Left hindlimb (tissue), 1 donor: ENCODE measurements around the gene HOXC9.

ENCODE experiments used
- DNase-seq: peaks from one replicate; pipeline ENCODE4 v3.0.0-alpha.2; 2018

The HOXC9 gene

GRCh38 chr12:54028314-54029201, 28.6 kb downstream of the HOXC9 start, which contains the start of gene HOXC6:
Gene HOXC6, plus strand, starts transcription at chr12:54028440. Its CDS starts 82 bp downstream, at chr12:54028522.
- DNase-seq: no peak

GRCh38 chr12:54029529-54030441, 29.8 kb downstream of the HOXC9 start:
- no peak for DNase-seq

- no peak for DNase-seq
These were observed 30.5 kb downstream of the HOXC9 start for GRCh38 chr12:54030442-54030801.

GRCh38 chr12:54030889-54031471, 31.0 kb downstream of the HOXC9 start:
- peak; percentile 45 for DNase-seq

GRCh38 chr12:54031480-54031879, 31.5 kb downstream of the HOXC9 start:
- DNase-seq: peak; percentile 36

GRCh38 chr12:54032086-54032619, 32.2 kb downstream of the HOXC9 start:
- peak; percentile 24 for DNase-seq

- DNase-seq: peak; percentile 87
These were observed 32.7 kb downstream of the HOXC9 start, which contains the start of gene HOXC5 for GRCh38 chr12:54032627-54033100. Gene HOXC5, plus strand, starts transcription at chr12:54033050. Its CDS starts 73 bp downstream, at chr12:54033123.

- peak; percentile 78 for DNase-seq
These were observed 33.4 kb downstream of the HOXC9 start for GRCh38 chr12:54033106-54033979.

- DNase-seq: peak; percentile 80
These were observed 34.2 kb downstream of the HOXC9 start for GRCh38 chr12:54033980-54034784.

- peak; percentile 29 for DNase-seq
These were observed 34.9 kb downstream of the HOXC9 start for GRCh38 chr12:54034785-54035310.

GRCh38 chr12:54035568-54036264, 35.8 kb downstream of the HOXC9 start:
- peak; percentile 26 for DNase-seq

- DNase-seq: peak; percentile 48
These were observed 36.8 kb downstream of the HOXC9 start for GRCh38 chr12:54036620-54037359.

- DNase-seq: peak; percentile 70
These were observed 37.7 kb downstream of the HOXC9 start for GRCh38 chr12:54037360-54038283.

GRCh38 chr12:54038284-54038870, 38.4 kb downstream of the HOXC9 start:
- DNase-seq: peak; percentile 64

GRCh38 chr12:54038871-54039414, 39.0 kb downstream of the HOXC9 start:
- peak; percentile 83 for DNase-seq

GRCh38 chr12:54039417-54040147, 39.6 kb downstream of the HOXC9 start:
- DNase-seq: peak; percentile 91
